K562 (cell line): ENCODE data around the gene RFX7.

Source experiments
- BACH1 ChIP-seq: fragments of 200-800 bp; sonication (Bioruptor generic); IDR thresholded peaks from 2 replicates; pipeline ENCODE4 v1.6.1; 2016; ENCODE audit warnings: missing genetic modification characterization, missing compliant biosample characterization
- CTCF ChIP-seq, 3 experiments: IDR thresholded peaks in 2 of 3; conservative IDR thresholded peaks in 1 of 3; 2 replicates each; pipeline ENCODE4 v1.5.1; 2011 to 2012; ENCODE audit warnings: low read length in 3 of 3, mild to moderate bottlenecking in 3 of 3, control low read depth in 2 of 3, improper control_type of control experiment in 1 of 3, inconsistent platforms in 1 of 3, low read depth in 1 of 3, mixed read lengths in 1 of 3, moderate library complexity in 1 of 3; ENCODE audit not compliant: insufficient read depth in 2 of 3
- FOS ChIP-seq: IDR thresholded peaks from 3 replicates; pipeline ENCODE4 v1.6.1; 2011; ENCODE audit not compliant: insufficient read length; ENCODE audit errors: extremely low read depth
- FOXM1 ChIP-seq, 2 experiments: fragments of 450-650 bp in 1 of 2; sonication (generic) in 1 of 2; formaldehyde crosslinking in 1 of 2; IDR thresholded peaks; 2 replicates each; pipeline versions ENCODE4 v1.6.1 to v1.9.0; 2017 to 2022; ENCODE audit warnings: low read depth in 2 of 2, mild to moderate bottlenecking in 2 of 2, missing genetic modification reagents in 1 of 2, moderate library complexity in 1 of 2
- FOXP4 ChIP-seq: sonication (generic); formaldehyde crosslinking; IDR thresholded peaks from 2 replicates; pipeline ENCODE4 v1.8.0; 2022; ENCODE audit warnings: mild to moderate bottlenecking, missing genetic modification reagents, borderline replicate concordance
- GABPA ChIP-seq: fragments of 200-800 bp; sonication (Bioruptor generic); conservative IDR thresholded peaks from 2 replicates; pipeline ENCODE4 v1.6.1; 2016; ENCODE audit warnings: low read depth, missing genetic modification characterization, missing compliant biosample characterization
- IRF2 ChIP-seq: sonication (generic); formaldehyde crosslinking; IDR thresholded peaks from 2 replicates; pipeline ENCODE4 v1.8.1; 2022; ENCODE audit warnings: mild to moderate bottlenecking, missing genetic modification reagents
- KLF10 ChIP-seq: fragments of 250-450 bp; sonication (Bioruptor Pico); IDR thresholded peaks from 2 replicates; pipeline ENCODE4 v1.6.1; 2021; ENCODE audit warnings: matching md5 sums
- NCOA1 ChIP-seq: fragments of 450-650 bp; IDR thresholded peaks from 2 replicates; pipeline ENCODE4 v1.6.1; 2016; ENCODE audit warnings: low read depth
- POU5F1 ChIP-seq: fragments of 150-350 bp; IDR thresholded peaks from 2 replicates; pipeline ENCODE4 v1.6.1; 2014; ENCODE audit warnings: borderline replicate concordance, low read length, low read depth, mild to moderate bottlenecking; ENCODE audit not compliant: partially characterized antibody
- SMAD4 ChIP-seq: fragments of 250-450 bp; sonication (Bioruptor Pico); conservative IDR thresholded peaks from 2 replicates; pipeline ENCODE4 v1.8.0; 2021; ENCODE audit warnings: inconsistent platforms, mild to moderate bottlenecking, moderate library complexity
- ZNF217 ChIP-seq: sonication (generic); formaldehyde crosslinking; IDR thresholded peaks from 2 replicates; pipeline ENCODE4 v1.8.0; 2022; ENCODE audit warnings: mild to moderate bottlenecking, missing genetic modification reagents
- ZNF239 ChIP-seq: fragments of 250-450 bp; sonication (Bioruptor Pico); IDR thresholded peaks from 2 replicates; pipeline ENCODE4 v1.4.0; 2020; ENCODE audit warnings: mild to moderate bottlenecking
- ZNF512 ChIP-seq: IDR thresholded peaks from 2 replicates; pipeline ENCODE4 v1.6.1; 2016; ENCODE audit warnings: missing genetic modification characterization, missing compliant biosample characterization

- TF ChIP-seq CTCF (IDR thresholded peaks at IDR 0.05 in 2 of 3, conservative IDR thresholded peaks at IDR 0.05 in 1 of 3; ENCODE audit: insufficient read depth in 2 of 3, low read depth in 1 of 3, low read length in 3 of 3) (no peak), IRF2 (no peak), BACH1 (no peak), POU5F1 (no peak), ZNF217 (CRISPR knock-in tag) (no peak), ZNF239 (CRISPR knock-in tag) (no peak), FOXM1 (IDR thresholded peaks at IDR 0.05; ENCODE audit: low read depth) (no peak), FOXM1 (CRISPR knock-in tag; IDR thresholded peaks at IDR 0.05; ENCODE audit: low read depth) (no peak), KLF10 (CRISPR knock-in tag) (no peak), NCOA1 (no peak), FOS (no peak), ZNF512 (no peak), GABPA (tag) (no peak), FOXP4 (CRISPR knock-in tag) (no peak), SMAD4 (no peak)
Measured at GRCh38 chr15:56053046-56053400, 190.7 kb downstream of the RFX7 start.
